GM18519 (cell line): ENCODE results near the gene FLII.
"Not testable (repeated sequence)": the region's sequence is repeated elsewhere in the genome, so short reads cannot be mapped to it uniquely, and the experiment has no call there.

Experiments used
- ATAC-seq: cut with Tn5 transposase; IDR thresholded peaks from one replicate; pipeline ENCODE4 v1.9.1; 2021; ENCODE audit warnings: mild to moderate bottlenecking, moderate library complexity; ENCODE audit not compliant: unreplicated experiment, low FRiP score

Gene FLII

DNA sequence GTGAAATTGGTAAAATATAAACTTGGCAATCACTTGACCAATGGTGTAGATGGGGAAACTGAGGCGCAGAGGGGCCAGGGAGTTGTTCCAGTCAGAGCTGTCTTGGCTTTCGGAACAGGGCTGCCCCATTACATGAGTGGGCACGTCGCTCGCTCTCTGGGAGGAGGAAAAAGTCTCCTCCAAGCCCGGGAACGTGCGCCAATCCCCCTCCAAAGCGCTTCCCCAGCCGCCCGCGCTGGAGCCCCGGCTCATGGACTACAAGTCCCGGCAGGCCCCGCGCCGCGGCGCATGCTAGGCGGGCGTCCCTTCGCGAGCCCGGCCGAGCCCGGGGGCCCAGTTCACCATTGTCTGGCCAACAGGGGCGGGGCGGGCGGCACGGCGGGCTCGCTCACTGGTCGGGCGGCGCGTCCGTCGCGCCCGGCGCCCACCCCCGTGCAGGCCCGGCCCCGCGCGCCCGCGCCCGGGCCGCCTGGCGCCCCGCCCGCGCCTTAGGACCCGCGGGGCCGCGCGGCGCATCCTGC, 33.4 kb downstream of the FLII start, which contains the start of gene LLGL1:
Gene LLGL1, plus strand, starts transcription at position 515 of the 521 bp plus-strand sequence. CDS start 48 bp downstream, outside the sequence.
- ATAC-seq: peak; percentile 67

DNA sequence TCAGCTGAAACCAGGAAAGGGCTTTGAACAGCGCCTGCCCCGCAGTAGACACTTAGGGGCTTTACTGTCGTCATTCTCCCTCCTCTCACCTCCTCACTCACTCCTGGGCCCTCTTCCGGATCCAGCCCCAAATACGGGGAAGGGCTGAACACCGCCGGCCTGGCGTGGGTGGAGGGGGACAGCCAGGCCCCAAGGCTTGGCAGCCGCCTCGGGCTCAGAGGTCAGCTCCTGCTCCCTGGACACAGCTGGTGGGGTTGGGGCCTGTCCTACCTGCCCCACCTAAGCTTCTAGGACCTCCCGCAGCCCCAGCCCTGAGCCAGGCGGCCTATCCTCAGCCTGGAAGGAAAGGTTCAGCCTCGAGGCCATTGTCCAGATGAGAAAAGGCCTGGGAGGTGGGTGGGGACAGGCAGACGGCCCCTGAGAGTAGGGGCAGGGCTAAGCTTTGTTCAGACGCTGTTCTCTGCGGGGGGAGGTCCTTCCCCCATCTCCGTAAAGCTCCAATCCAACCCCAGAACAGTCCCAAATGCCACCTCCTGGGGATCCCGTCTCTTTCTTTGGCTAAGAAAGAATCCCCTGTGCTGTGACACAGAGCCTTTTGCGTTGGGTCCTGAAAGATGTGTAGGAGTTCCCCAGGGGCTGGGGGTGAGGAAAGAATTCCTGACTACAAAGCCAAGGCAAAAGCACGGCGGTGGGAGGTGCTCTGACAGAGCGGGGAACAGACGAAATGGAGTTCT, 34.0 kb downstream of the FLII start:
- no peak for ATAC-seq

DNA sequence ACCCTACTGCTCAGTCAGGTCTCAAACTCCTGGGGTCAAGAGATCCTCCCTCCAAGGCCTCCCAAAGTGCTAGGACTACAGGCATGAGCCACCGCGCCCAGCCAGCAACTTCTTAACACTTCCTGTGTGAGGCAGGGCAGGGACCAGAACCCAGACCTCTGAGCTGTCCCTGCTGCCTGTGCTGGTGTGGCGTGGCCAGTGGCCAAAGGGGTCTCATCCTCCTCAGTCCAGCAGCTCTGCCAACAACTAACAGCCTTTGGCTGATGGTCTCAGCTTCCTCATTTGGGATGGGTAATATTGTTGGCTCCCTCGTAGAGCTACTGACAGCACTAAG, 34.5 kb downstream of the FLII start:
- ATAC-seq: no peak

DNA sequence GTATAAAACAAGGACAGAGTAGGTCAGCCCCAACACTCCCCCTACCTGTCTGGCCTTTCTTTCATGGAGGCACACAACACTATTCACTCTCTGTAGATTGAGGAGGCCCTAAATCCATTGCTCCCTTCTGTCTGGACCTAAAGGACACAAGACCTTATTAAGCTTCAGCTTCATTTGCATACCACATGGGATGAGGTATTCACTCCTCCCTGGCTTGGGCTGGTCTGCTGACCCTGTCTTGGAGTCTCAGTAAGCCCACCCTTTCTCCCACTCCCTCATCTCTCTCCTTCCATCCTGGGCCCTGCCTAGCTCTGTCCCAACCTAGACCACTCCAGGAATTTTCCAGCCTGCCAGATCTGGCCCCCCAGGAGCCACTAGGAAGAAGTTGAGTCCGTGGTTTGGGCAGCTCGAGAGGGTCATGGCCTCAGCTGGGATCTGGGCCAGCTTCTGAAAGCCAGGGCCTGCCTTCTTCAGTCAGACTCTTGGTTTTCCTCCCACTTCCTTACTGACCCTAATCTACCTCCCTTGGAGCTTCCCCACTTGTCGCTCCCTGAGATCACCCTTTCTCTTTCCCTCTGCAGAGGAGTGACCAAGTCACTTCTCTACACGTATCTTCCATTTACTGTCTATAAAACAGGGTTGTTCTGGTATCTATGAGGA, 39.7 kb downstream of the FLII start:
- no peak for ATAC-seq

DNA sequence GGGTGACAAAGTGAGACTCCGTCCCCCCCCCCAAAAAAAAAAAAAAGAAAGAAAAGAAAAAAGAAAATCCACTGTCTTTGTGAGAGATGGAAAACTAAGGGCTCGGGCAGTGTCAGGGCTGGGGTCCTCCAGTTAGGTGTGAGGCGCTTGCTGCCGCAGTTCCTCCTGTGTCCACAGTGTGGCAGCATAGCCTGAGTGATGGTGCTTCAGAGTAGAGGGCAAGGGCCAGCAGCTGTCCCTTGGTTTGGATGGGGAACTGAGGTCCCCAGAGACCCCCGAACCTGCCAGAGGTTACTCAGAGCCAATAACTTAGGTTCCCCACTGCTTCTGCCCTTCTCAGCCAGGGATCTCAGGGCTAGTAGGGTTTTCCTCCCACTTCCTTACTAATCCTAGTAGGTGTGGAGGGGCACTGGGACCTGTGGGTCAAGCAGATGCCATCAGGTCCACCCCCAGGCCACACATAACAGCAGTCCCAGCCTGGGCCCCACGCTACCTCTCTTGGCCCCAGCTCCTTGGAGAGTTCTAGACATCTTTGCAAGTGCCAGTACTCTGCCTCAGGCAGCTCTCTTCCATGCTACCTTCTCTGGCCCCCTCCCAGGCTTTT, 41.0 kb downstream of the FLII start:
- ATAC-seq: no peak

DNA sequence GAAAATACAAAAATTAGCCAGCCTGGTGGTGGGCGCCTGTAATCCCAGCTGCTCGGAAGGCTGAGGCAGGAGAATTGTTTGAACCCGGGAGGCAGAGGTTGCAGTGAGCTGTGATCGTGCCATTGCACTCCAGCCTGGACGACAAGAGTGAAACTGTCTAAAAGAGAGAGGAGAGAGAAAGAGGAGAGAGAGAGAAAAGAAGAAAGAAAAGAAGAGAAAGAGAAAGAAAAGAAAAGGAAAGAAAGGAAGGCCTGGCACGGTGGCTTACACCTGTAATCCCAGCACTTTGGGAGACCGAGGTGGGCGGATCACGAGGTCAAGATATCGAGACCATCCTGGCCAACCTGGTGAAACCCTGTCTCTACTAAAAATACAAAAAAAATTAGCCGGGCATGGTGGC, 41.6 kb downstream of the FLII start:
- ATAC-seq: not testable (repeated sequence)

DNA sequence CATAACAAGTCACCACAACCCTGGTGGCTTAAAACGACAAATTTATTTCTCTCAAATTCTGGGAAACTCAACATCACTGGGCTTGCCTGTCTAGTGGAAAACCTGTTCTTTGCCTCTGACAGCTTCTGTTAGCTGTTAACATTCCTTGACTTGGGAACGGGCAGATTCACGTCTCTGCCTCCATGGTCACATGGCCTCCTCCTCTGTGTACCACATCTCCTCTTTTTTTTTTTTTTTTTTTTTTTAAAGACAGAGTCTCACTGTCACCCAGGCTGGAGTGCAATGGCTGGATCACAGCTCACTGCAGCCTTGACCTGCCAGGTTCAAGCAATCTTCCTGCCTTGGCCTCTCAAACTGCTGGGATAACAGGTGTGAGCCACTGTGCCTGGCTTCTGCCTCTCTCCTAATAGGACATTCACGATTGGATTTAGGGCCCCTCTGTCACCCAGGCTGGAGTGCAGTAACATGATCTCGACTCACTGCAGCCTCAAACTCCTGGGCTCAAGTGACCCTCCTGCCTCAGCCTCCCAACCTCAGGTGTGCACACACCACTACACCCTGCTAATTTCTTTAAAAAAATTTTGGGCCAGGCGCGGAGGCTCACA, 44.8 kb downstream of the FLII start:
- ATAC-seq: no peak

DNA sequence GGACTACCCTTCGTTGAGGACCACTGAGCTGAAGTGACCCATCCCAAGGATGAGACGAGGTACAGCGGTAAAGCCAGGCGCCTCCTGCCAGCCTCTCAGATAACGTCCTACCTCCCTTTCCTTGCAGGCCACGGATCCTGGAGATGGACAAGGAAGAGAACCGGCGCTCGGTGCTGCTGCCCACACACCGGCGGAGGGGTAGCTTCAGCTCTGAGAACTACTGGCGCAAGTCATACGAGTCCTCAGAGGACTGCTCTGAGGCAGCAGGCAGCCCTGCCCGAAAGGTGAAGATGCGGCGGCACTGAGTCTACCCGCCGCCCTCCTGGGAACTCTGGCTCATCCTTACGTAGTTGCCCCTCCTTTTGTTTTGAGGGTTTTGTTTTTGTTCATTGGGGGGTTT, 50.4 kb downstream of the FLII start:
- no peak for ATAC-seq

DNA sequence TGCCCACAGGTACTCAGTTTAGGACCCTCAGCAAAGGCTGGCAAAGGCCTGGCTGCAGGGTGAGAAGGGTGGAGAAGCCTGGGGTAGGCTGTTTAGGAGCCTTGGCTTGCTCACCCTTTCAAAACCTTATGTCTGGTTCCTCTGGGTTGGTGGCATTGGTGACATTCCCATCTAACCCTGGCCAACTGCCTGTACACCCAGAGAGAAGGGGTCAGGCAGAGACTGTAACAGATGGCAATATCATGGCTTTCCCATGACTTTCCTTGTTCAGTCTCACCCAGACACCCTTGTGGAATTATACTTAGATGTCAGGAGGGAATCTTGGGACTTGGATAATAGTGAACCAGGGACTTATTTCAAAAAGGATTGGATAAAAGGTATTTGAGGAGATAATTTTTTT, 51.6 kb downstream of the FLII start:
- ATAC-seq: no peak

DNA sequence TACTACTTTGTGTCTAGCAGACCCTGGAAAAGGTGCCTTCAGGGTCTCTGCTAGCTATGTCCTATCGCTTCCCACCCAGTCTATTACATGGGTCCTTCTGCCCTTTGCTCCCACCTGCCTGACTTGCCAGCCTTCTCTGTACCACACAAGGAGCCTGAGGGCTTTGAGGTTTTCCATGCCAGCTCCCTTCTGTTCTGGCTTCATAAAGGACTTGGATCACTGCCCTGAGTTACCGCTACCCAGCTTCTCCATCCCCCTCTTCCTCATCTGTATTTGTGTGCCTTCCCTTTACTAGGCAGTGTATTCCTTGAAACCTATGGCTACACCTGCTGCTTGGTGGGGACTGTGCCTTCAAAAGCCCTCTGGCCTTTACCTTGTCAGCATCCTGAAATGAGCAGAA, 52.7 kb downstream of the FLII start:
- no peak for ATAC-seq

DNA sequence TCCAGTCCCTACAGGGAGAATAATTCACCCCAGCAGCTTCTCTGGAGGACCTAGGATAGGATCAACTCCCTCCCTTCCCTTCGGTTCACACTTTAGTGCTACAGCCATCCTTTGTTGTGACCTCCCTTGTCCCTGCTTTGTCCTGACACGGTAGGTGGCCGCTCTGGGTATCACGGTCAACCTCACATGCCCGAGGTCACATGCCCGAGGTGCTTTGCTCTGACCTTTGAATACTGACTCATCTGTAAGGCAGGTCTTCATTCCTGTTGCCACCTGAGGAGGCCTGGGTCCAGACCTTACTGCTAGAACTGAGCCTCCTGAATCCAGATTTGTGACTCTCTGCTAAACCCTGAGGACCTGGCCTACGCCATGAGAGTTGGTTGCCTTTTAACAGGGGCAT, 55.2 kb downstream of the FLII start:
- ATAC-seq: no peak

DNA sequence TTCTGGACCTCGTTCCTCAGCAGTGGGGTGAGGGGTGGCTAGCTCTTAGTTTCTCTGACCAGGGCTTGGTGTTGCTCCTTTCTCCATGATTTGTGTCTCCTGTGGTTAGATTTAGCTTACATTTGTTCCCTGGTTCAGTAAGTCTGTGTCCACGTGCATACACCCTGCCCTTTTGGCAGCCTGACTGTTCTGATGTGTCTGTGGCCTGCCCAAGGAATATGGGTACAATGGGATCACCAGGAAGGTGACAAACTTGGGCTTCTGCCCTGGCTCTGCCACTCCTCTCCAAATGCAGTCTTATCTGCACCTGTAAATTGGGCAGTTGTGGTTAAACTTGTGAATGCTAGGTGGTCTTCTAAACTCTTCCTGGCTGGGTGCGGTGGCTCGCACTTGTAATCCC, 57.4 kb downstream of the FLII start:
- no peak for ATAC-seq

DNA sequence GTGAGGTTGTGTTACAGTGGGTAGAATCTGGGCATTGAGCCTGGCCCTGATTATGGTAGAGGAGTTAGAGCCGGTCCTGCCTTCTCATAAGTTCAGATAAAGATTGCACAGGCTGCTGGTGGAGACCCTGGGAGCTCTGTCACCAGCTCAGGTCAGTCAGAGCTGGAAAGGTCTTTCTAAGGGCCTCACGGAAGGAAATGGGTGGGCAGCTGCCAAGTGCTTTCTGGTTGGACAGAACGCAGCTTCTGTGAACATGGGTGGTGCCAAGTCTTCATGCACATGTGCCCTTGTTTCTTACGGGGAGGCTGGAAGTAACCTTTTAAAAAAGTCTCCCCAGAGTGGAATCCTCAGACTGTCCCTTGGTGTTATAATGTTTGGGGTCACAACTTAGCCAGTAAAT, 60.0 kb downstream of the FLII start:
- ATAC-seq: no peak

DNA sequence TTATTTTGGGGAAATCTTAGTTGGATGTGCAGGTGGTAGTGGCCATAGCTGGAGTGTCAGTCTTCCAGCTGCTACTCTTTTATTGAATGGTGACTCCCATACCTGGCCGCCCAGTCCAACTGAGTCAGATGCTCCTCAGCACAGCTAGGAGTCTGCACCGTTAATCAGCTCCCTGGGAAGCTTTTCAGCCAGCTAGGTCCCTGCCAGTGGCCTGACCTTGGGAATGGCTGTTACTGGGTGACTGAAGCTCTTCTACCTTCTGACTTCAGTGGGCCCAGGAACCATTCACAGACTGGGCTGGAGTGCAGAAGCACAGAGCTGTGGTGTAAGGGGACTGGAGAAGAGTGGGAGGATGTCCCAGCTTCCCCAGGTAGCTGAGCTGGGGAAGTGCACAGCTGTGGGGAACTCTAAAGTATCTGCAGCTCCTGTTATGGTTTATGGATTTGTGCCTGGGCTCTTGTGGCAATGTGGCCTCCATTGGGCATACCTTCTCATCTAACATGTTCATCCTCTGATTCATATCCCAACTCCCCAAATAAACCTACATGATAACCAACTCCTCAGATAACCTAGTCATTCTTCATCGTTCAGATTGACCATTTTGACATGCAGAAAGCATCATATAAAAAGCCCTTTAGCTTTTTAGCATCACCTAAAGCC, 60.9 kb downstream of the FLII start:
- no peak for ATAC-seq

DNA sequence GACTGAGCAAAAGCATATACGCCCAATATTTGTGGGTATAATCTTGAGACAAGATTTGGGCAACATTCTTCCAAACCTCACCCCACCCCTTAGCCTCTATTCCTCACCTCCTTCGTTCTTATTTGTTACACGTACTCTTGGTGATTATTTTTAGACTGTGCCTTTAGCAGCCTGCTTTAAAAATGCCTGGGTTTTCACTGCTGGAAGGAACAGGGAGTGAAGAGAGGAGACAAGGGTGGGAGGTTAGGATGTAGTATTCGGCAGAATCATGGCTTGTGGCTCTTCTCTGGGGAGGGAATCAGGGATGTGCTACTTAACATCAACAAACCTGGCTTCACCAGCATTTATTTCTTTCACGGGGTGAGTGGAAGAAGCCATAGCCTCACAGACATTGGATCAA, 63.3 kb downstream of the FLII start:
- ATAC-seq: no peak
